Upper lobe of right lung (tissue), 1 donor: ENCODE measurements around the gene TP63. TPM values are rescaled to one million over a fixed set of nuclear protein-coding genes. Genes with fewer than 3 reads are reported as not detected.

Experiments
- ATAC-seq: fragments of 200-7000 bp; cut with Tn5 transposase; one replicate; pipeline ENCODE4 v1.9.1; 2020; ENCODE audit warnings: mild to moderate bottlenecking, moderate library complexity
- DNase-seq: peaks from one replicate; pipeline ENCODE4 v3.0.0-alpha.2; 2020
- H3K27ac ChIP-seq: fragments of 200-600 bp; one replicate; pipeline ENCODE4 v1.8.0; 2022
- H3K27me3 ChIP-seq: fragments of 200-600 bp; one replicate; pipeline ENCODE4 v1.8.0; 2022; ENCODE audit warnings: mild to moderate bottlenecking
- H3K36me3 ChIP-seq: fragments of 200-600 bp; one replicate; pipeline ENCODE4 v1.8.0; 2022
- H3K4me1 ChIP-seq: fragments of 200-600 bp; one replicate; pipeline ENCODE4 v1.8.0; 2022
- H3K4me3 ChIP-seq: fragments of 200-600 bp; one replicate; pipeline ENCODE4 v1.8.0; 2022; ENCODE audit warnings: mild to moderate bottlenecking
- H3K9me3 ChIP-seq: fragments of 200-600 bp; one replicate; pipeline ENCODE4 v1.8.0; 2022
- CTCF ChIP-seq: fragments of 200-600 bp; IDR thresholded peaks from one replicate; pipeline ENCODE4 v1.8.0; 2022; ENCODE audit warnings: antibody characterized with exemption
- intact Hi-C: fragments of 100-400 bp; cut with DNase I; formaldehyde crosslinking; loops from one replicate; pipeline ENCODE4 v1.11.0; 2022
- total RNA-seq: library from RNA; stranded (reverse); fragmentation: NEBNext Ultra II Directional; extraction: Animal tissue kit (Norgen Biotek cat#: 25700); gene quantifications from one replicate; pipeline ENCODE4 v1.2.1, GENCODE V29; 2021
- donor health status: DM: no; HTN: yes; CAD: no; lungs with severe emphysema.

TP63 gene
- total RNA-seq, 1 donor from 2014 or later, result 1.3 TPM

GRCh38 chr3:189868061-189868460 lies 236.9 kb downstream of the TP63 start:
- no peak overlapping the region for H3K27ac ChIP-seq
- no peaks in the 10 kb centered on the region for H3K36me3 ChIP-seq
- DNase-seq (no peak), ATAC-seq (no peak)
- H3K27me3 ChIP-seq, result no peaks in the 10 kb centered on the region
- no peak for TF ChIP-seq CTCF
- H3K4me1 ChIP-seq, result no peaks in the 10 kb centered on the region
- no peaks in the 10 kb centered on the region for H3K9me3 ChIP-seq
- H3K4me3 ChIP-seq, result no peak overlapping the region
- intact Hi-C loops, result no loop called here

- no peaks in the 10 kb centered on the region for H3K9me3 ChIP-seq
- TF ChIP-seq CTCF, result no peak
- no peaks in the 10 kb centered on the region for H3K27me3 ChIP-seq
- DNase-seq (no peak), ATAC-seq (no peak)
- no peak overlapping the region for H3K27ac ChIP-seq
- H3K4me3 ChIP-seq, result no peak overlapping the region
- H3K36me3 ChIP-seq, result no peaks in the 10 kb centered on the region
- intact Hi-C loops, result no loop called here
- H3K4me1 ChIP-seq, result no peaks in the 10 kb centered on the region
These were observed 238.0 kb downstream of the TP63 start for GRCh38 chr3:189869165-189869564.

- Histone ChIP-seq H3K4me1 (no peaks in the 10 kb centered on the region), H3K36me3 (no peaks in the 10 kb centered on the region), H3K27ac (no peak overlapping the region), H3K9me3 (no peaks in the 10 kb centered on the region), H3K27me3 (no peaks in the 10 kb centered on the region), H3K4me3 (no peak overlapping the region)
- ATAC-seq, result no peak
- intact Hi-C loops, result no loop called here
- DNase-seq, result no peak
- TF ChIP-seq CTCF, result no peak
These were observed 240.2 kb downstream of the TP63 start for GRCh38 chr3:189871418-189871817.

- Histone ChIP-seq H3K27me3 (no peaks in the 10 kb centered on the region), H3K9me3 (no peaks in the 10 kb centered on the region), H3K4me1 (no peaks in the 10 kb centered on the region), H3K4me3 (no peak overlapping the region), H3K36me3 (no peaks in the 10 kb centered on the region), H3K27ac (no peak overlapping the region)
- DNase-seq, result no peak
- intact Hi-C loops, result no loop called here
- ATAC-seq, result no peak
- TF ChIP-seq CTCF, result no peak
These were observed 252.0 kb downstream of the TP63 start for GRCh38 chr3:189883113-189883753.

- no peak overlapping the region for H3K4me3 ChIP-seq
- intact Hi-C loops, result no loop called here
- no peaks in the 10 kb centered on the region for H3K9me3 ChIP-seq
- no peak overlapping the region for H3K27ac ChIP-seq
- DNase-seq, result no peak
- no peaks in the 10 kb centered on the region for H3K4me1 ChIP-seq
- no peaks in the 10 kb centered on the region for H3K36me3 ChIP-seq
- TF ChIP-seq CTCF, result no peak
- no peak for ATAC-seq
- no peaks in the 10 kb centered on the region for H3K27me3 ChIP-seq
These were observed 259.3 kb downstream of the TP63 start for GRCh38 chr3:189890496-189890895.

GRCh38 chr3:189896533-189896932 lies 265.3 kb downstream of the TP63 start:
- intact Hi-C loops, result no loop called here
- ATAC-seq (no peak), DNase-seq (no peak)
- Histone ChIP-seq H3K4me3 (no peak overlapping the region), H3K27me3 (no peaks in the 10 kb centered on the region), H3K4me1 (no peaks in the 10 kb centered on the region), H3K9me3 (no peaks in the 10 kb centered on the region), H3K36me3 (no peaks in the 10 kb centered on the region), H3K27ac (no peak overlapping the region)
- TF ChIP-seq CTCF, result no peak
